GM18502 (cell line): Measurements from ENCODE around the gene C11orf98.
A peak's percentile ranks its signal among the peaks of the same experiment; 100 is the strongest.
"Not testable (repeated sequence)": the region's sequence is repeated elsewhere in the genome, so short reads cannot be mapped to it uniquely, and the experiment has no call there.

Experiments used
- ATAC-seq: cut with Tn5 transposase; IDR thresholded peaks from one replicate; pipeline ENCODE4 v1.9.1; 2021; ENCODE audit warnings: mild to moderate bottlenecking; ENCODE audit not compliant: unreplicated experiment, poor library complexity

C11orf98 gene

GRCh38 chr11:62687508-62688396 is 22.7 kb upstream of the C11orf98 start:
- no peak for ATAC-seq

GRCh38 chr11:62682518-62682917 is 17.5 kb upstream of the C11orf98 start:
- ATAC-seq, result no peak

- ATAC-seq, result peak; percentile 70
These were observed 15.8 kb upstream of the C11orf98 start for GRCh38 chr11:62680825-62681240.

GRCh38 chr11:62678770-62679696 is 14.0 kb upstream of the C11orf98 start, which contains the start of gene UBXN1:
Gene UBXN1, minus strand, starts transcription at chr11:62679073. Its CDS starts 150 bp downstream, at chr11:62678923.
- peak; percentile 70 for ATAC-seq

- no peak for ATAC-seq
These were observed 13.4 kb upstream of the C11orf98 start for GRCh38 chr11:62678433-62678769.

GRCh38 chr11:62677714-62678113 is 12.7 kb upstream of the C11orf98 start:
- ATAC-seq, result no peak

- ATAC-seq, result no peak
These were observed 12.1 kb upstream of the C11orf98 start for GRCh38 chr11:62677156-62677555.

GRCh38 chr11:62676698-62677097 is 11.7 kb upstream of the C11orf98 start:
- no peak for ATAC-seq

- ATAC-seq, result not testable (repeated sequence)
These were observed 10.4 kb upstream of the C11orf98 start for GRCh38 chr11:62675415-62675814.

- no peak for ATAC-seq
These were observed 8.2 kb upstream of the C11orf98 start for GRCh38 chr11:62673196-62673525.

- ATAC-seq, result peak; percentile 62
These were observed 6.8 kb upstream of the C11orf98 start, which contains the start of the genes LBHD1 and UQCC3 for GRCh38 chr11:62671608-62672389. Gene LBHD1, minus strand, starts transcription at chr11:62672267. Its CDS starts 2,236 bp downstream, at chr11:62670031. Gene UQCC3, plus strand, starts transcription at chr11:62671673. Its CDS starts 73 bp downstream, at chr11:62671746.

- ATAC-seq, result peak; percentile 21
These were observed 6.2 kb upstream of the C11orf98 start for GRCh38 chr11:62671236-62671607.

- ATAC-seq, result no peak
These were observed 4.6 kb upstream of the C11orf98 start for GRCh38 chr11:62669420-62670161.

- no peak for ATAC-seq
These were observed 2.5 kb upstream of the C11orf98 start for GRCh38 chr11:62667460-62667859.

- ATAC-seq, result no peak
These were observed 1.4 kb upstream of the C11orf98 start for GRCh38 chr11:62666259-62666926.

GRCh38 chr11:62665599-62666258 is 719 bp upstream of the C11orf98 start:
- peak; percentile 9 for ATAC-seq

- ATAC-seq, result peak; percentile 34
These were observed 470 bp downstream of the C11orf98 start for GRCh38 chr11:62664405-62665074.
